Measurements from ENCODE around the gene CRLF2.
"Not testable (repeated sequence)": the region's sequence is repeated elsewhere in the genome, so short reads cannot be mapped to it uniquely, and the experiment has no call there.

Gene CRLF2

GRCh38 chrX:1165535-1166196, 46.8 kb downstream of the CRLF2 start:
- no peak for DNase-seq

GRCh38 chrX:1164322-1165288, 47.8 kb downstream of the CRLF2 start:
- no peak for DNase-seq

DNA sequence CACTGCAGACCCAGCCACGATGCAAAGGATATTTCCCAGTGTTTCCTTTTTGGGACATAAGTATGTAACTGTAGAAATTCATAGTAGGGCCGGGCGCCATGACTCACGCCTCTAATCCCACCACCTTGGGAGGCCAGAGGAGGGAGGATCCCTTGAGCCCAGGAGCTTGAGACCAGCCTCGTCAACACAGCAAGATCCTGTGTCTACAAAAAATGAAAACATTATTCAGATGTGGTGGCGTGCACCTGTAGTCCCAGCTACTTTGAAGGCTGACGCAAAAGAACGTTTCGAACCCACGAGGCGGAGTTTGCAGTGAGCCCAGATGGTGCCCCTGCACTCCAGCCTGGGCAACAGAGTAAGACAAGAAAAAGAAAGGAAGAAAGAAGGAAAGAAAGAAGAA, 49.2 kb downstream of the CRLF2 start:
- DNase-seq, result no peak

DNA sequence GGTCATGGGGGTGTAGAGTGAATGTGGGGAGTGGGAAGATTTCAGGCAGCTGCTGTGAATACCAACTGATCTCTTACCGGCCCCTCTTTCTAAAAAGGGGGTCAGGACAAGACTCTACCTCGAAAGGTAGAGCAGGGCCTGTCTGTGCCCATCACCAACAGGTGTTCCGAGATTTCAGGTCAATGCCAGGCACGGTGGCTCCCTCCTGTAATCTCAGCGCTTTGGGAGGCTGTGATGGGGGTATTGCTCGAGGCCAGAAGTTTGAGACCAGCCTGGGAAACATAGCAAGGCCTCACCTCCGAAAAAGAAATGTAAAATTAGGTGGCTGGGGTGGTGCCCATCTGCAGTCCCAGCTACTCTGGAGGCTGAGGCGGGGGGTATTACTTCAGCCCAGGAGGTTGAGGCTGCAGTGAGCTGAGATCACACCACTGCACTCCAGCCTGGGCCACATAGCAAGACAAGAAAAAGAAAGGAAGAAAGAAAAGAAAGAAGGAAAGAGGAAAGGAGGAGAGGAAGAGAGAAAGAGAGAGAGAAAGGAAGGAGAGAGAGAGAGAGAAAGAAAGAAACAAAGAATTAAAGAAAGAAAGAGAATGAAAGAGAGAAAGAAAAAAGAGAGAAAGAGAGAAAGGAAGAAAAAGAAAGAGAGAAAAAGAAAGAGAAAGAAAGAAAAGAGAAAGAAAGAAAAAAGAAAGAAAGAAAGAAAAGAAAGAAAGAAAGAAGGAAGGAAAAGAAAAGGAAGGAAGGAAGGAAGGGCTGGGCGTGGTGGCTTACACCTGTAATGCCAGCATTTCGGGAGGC, 50.1 kb downstream of the CRLF2 start:
- DNase-seq, result no peak

GRCh38 chrX:1159548-1159947, 52.9 kb downstream of the CRLF2 start:
- no peak for DNase-seq

- not testable (repeated sequence) for DNase-seq
Measured at GRCh38 chrX:1156681-1157455, 55.6 kb downstream of the CRLF2 start.

DNA sequence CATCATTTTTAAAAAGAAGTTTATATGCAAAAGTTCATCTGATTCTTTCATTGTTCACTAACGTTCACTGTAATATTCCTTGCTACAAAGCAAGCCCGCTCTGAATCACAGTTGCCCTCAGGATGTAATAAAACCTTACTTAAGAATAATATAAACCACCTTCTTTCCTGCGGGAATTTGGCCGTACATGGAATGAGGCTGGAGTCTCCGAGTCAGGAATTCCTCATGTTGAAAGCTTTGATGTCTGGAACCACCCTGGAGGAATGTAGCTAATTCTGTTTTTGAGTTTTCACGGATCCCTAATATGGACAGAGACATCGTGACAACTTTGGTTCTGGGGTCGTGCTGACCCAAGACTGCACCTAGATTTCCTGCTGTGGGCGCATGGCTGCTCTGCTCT, 58.5 kb downstream of the CRLF2 start:
- DNase-seq, result no peak

DNA sequence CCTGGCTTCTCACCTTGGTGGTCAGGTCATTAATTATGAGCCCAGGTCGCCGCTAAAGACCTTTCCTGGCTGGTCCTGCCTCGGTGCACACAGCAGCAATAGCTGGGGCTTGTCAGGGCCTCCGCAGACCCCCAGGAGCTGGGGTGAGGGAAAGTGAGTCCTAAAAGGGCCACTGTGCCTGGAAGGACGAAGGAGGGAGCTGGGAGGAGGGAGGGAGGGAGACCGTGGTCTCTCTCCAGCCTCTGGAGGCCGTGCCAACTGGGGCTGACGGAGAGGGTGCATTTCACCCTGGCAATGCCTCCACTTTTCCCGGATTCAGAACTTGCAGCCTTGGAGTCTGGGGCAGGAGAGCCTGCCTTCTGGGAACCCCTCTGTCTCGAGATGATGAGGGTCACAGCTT, 60.4 kb downstream of the CRLF2 start:
- no peak for DNase-seq

GRCh38 chrX:1151378-1152077, 60.9 kb downstream of the CRLF2 start:
- no peak for DNase-seq

GRCh38 chrX:1150569-1151347, 61.7 kb downstream of the CRLF2 start:
- DNase-seq, result no peak

GRCh38 chrX:1147611-1148515, 64.6 kb downstream of the CRLF2 start:
- no peak for DNase-seq

- no peak for DNase-seq
Measured at GRCh38 chrX:1144293-1144692, 68.2 kb downstream of the CRLF2 start.
